Tibial nerve (tissue), 4 donors: ENCODE measurements around the gene DYRK4. TPM values are rescaled to one million over a fixed set of nuclear protein-coding genes. Genes with fewer than 3 reads are reported as not detected.

ENCODE experiments used
- DNase-seq, 2 donors: peaks; one replicate each; pipeline ENCODE4 v3.0.0-alpha.2; 2019; ENCODE audit warnings: low spot score in 2 of 2
- H3K27ac ChIP-seq, 4 donors: fragments of 200-600 bp; sonication (generic) in 3 of 4; one replicate each; pipeline ENCODE4 v1.5.1; 2017 to 2019; ENCODE audit warnings: mild to moderate bottlenecking in 1 of 4
- H3K27me3 ChIP-seq, 2 donors: fragments of 200-600 bp; sonication (generic) in 1 of 2; one replicate each; pipeline versions ENCODE4 v1.5.1 to v1.6.0; 2017 to 2019
- H3K36me3 ChIP-seq, 3 donors: fragments of 200-600 bp; sonication (generic); one replicate each; pipeline ENCODE4 v1.5.1; 2018 to 2019
- H3K4me1 ChIP-seq, 4 donors: fragments of 200-600 bp; sonication (generic) in 3 of 4; one replicate each; pipeline ENCODE4 v1.5.1; 2017 to 2019
- H3K4me3 ChIP-seq, 4 donors: fragments of 200-600 bp; sonication (generic) in 3 of 4; one replicate each; pipeline ENCODE4 v1.5.1; 2017 to 2019; ENCODE audit warnings: mild to moderate bottlenecking in 1 of 4, moderate library complexity in 1 of 4
- H3K9me3 ChIP-seq, 4 donors: fragments of 200-600 bp; sonication (generic) in 3 of 4; one replicate each; pipeline ENCODE4 v1.5.1; 2017 to 2019
- EP300 ChIP-seq, 2 donors: sonication (generic); formaldehyde crosslinking; IDR thresholded peaks; one replicate each; pipeline ENCODE4 v1.6.1; 2017; ENCODE audit warnings: antibody characterized with exemption in 2 of 2, mild to moderate bottlenecking in 1 of 2
- POLR2A ChIP-seq, 2 donors: fragments of 450-650 bp; IDR thresholded peaks; one replicate each; pipeline ENCODE4 v1.6.1; 2017; ENCODE audit warnings: antibody characterized with exemption in 2 of 2, mild to moderate bottlenecking in 2 of 2, moderate library complexity in 2 of 2
- WGBS, 2 donors: methylation state at CpG; one replicate each; pipeline ENCODE4 v1.1.5; 2018; 5-methylcytosine and 5-hydroxymethylcytosine counted together
- total RNA-seq, 4 donors: library from RNA; depleted of rRNA; stranded (reverse); fragments of >200 nt; gene quantifications; one replicate each; pipeline ENCODE4 v1.1.0, GENCODE V29; 2016
- TF ChIP-seq, protein P1 (sequence below), 5 experiments: fragments of 200-600 bp in 3 of 5; fragments of 450-650 bp in 2 of 5; sonication (generic) in 3 of 5; IDR thresholded peaks; one replicate each; pipeline ENCODE4 v1.5.1; 2016 to 2019; ENCODE audit warnings: antibody characterized with exemption in 5 of 5, mild to moderate bottlenecking in 3 of 5, moderate library complexity in 2 of 5

DYRK4 gene
- total RNA-seq, 4 donors from 2014 or later: 26.7 to 54.0 (median 40.9) TPM

DNA sequence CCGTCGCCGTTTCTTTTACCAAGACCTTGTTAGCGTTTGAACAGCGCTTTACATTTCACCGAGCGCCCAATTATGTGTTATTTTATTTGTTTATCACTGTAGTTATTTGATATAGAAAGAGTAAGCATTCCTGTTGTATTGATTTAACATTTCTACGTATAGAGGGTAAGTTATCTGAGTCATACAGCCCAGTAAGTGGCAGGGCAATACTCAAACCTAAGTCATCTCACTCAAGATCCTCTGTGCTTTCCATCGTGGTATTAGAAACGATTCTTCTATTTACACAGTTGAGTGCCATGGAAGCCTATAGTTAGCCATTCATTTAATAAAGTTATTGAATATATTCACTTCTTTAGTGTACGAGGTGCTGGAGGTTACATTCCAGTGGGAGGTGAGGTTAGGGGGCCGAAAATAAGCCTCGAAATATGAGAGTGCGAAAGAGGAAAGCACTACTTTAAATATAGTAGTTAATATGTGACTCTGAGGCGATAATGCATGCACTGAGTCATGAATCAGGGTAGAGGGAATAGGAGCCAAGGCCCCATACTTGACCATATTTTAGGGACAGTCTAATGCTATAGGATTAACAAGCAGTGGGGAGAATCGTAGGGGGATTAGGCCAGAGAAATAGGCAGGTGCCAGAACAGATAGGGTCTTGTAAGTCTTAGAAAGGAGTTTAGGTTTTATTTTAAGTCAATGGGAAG is 22.7 kb upstream of the DYRK4 start:
- TF ChIP-seq, protein P1, sequence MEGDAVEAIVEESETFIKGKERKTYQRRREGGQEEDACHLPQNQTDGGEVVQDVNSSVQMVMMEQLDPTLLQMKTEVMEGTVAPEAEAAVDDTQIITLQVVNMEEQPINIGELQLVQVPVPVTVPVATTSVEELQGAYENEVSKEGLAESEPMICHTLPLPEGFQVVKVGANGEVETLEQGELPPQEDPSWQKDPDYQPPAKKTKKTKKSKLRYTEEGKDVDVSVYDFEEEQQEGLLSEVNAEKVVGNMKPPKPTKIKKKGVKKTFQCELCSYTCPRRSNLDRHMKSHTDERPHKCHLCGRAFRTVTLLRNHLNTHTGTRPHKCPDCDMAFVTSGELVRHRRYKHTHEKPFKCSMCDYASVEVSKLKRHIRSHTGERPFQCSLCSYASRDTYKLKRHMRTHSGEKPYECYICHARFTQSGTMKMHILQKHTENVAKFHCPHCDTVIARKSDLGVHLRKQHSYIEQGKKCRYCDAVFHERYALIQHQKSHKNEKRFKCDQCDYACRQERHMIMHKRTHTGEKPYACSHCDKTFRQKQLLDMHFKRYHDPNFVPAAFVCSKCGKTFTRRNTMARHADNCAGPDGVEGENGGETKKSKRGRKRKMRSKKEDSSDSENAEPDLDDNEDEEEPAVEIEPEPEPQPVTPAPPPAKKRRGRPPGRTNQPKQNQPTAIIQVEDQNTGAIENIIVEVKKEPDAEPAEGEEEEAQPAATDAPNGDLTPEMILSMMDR (IDR thresholded peaks at IDR 0.05): no peak
- TF ChIP-seq POLR2A (IDR thresholded peaks at IDR 0.05) (no peak), EP300 (IDR thresholded peaks at IDR 0.05) (no peak)
- no peaks in the 10 kb centered on the region for H3K27me3 ChIP-seq
- no peak for DNase-seq
- H3K4me3 ChIP-seq: peak overlapping the region; percentile 61 to 90 (median 72)
- no peak overlapping the region for H3K27ac ChIP-seq
- H3K36me3 ChIP-seq: peaks cover 0 to 7% (median 0%) of the 10 kb centered on the region in 3 donors
- H3K4me1 ChIP-seq: peaks cover 0 to 28% (median 15%) of the 10 kb centered on the region in 4 donors
- H3K9me3 ChIP-seq: no peaks in the 10 kb centered on the region
- WGBS, 2 donors: 13% methylated on average over 16 of the region's 16 CpGs

- Histone ChIP-seq H3K27me3 (no peaks in the 10 kb centered on the region), H3K9me3 (no peaks in the 10 kb centered on the region), H3K27ac (no peak overlapping the region), H3K4me3 (no peak overlapping the region), H3K4me1 (peaks cover 0 to 28% (median 15%) of the 10 kb centered on the region in 4 donors), H3K36me3 (peaks cover 0 to 1% (median 0%) of the 10 kb centered on the region in 3 donors)
- no peak for DNase-seq
- WGBS, 2 donors: 75 to 86% methylated on average over 3 of the region's 3 CpGs
- TF ChIP-seq, protein P1 (IDR thresholded peaks at IDR 0.05): no peak
- TF ChIP-seq POLR2A (IDR thresholded peaks at IDR 0.05): no peak
- TF ChIP-seq EP300 (IDR thresholded peaks at IDR 0.05): no peak
These were observed 21.8 kb upstream of the DYRK4 start for GRCh38 chr12:4540170-4540569.

GRCh38 chr12:4540638-4541037 is 21.4 kb upstream of the DYRK4 start:
- H3K4me1 ChIP-seq: peaks cover 0 to 28% (median 15%) of the 10 kb centered on the region in 4 donors
- H3K36me3 ChIP-seq: no peaks in the 10 kb centered on the region
- no peak overlapping the region for H3K4me3 ChIP-seq
- H3K27ac ChIP-seq: no peak overlapping the region
- TF ChIP-seq, protein P1 (IDR thresholded peaks at IDR 0.05): no peak
- TF ChIP-seq POLR2A (IDR thresholded peaks at IDR 0.05) (no peak), EP300 (IDR thresholded peaks at IDR 0.05) (no peak)
- DNase-seq: no peak
- WGBS, 2 donors: 62 to 73% methylated on average over 2 of the region's 2 CpGs
- no peaks in the 10 kb centered on the region for H3K27me3 ChIP-seq
- no peaks in the 10 kb centered on the region for H3K9me3 ChIP-seq

DNA sequence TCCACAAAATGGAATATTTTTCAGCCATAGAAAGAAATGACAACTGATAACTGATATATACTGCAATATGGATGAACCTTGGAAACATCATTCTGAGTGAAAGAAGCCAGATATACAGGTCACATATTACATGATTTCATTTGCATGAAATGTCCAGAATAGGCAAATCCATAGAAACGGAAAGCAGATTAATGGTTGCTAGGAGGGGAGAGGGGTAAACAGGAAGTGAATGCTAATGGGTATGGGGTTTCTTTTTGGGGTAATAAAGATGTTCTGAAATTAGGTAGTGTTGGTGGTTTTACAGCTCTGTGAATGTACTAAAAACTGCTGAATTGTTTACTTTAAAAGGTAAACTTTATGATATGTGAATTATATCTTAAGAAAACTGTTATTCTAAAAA is 16.8 kb upstream of the DYRK4 start:
- no peaks in the 10 kb centered on the region for H3K36me3 ChIP-seq
- no peaks in the 10 kb centered on the region for H3K27me3 ChIP-seq
- no peaks in the 10 kb centered on the region for H3K9me3 ChIP-seq
- H3K4me3 ChIP-seq: no peak overlapping the region
- H3K4me1 ChIP-seq: no peaks in the 10 kb centered on the region
- TF ChIP-seq, protein P1 (IDR thresholded peaks at IDR 0.05): no peak
- TF ChIP-seq POLR2A (IDR thresholded peaks at IDR 0.05): no peak
- TF ChIP-seq EP300 (IDR thresholded peaks at IDR 0.05): no peak
- 79 to 83% methylated on average over 1 of the region's 1 CpG for WGBS, 2 donors
- no peak for DNase-seq
- no peak overlapping the region for H3K27ac ChIP-seq

- H3K27me3 ChIP-seq: no peaks in the 10 kb centered on the region
- H3K4me3 ChIP-seq: no peak overlapping the region
- no peaks in the 10 kb centered on the region for H3K9me3 ChIP-seq
- H3K4me1 ChIP-seq: no peaks in the 10 kb centered on the region
- TF ChIP-seq POLR2A (IDR thresholded peaks at IDR 0.05): no peak
- TF ChIP-seq, protein P1 (IDR thresholded peaks at IDR 0.05): no peak
- no peak for TF ChIP-seq EP300 (IDR thresholded peaks at IDR 0.05)
- WGBS, 2 donors: 94 to 98% methylated on average over 1 of the region's 1 CpG
- no peak overlapping the region for H3K27ac ChIP-seq
- no peak for DNase-seq
- no peaks in the 10 kb centered on the region for H3K36me3 ChIP-seq
These were observed 9.8 kb upstream of the DYRK4 start for GRCh38 chr12:4552191-4552590.
